Panc1 (cell line): ENCODE measurements around the gene FAM184B. TPM values are rescaled to one million over a fixed set of nuclear protein-coding genes. Genes with fewer than 3 reads are reported as not detected.

Experiments
- ATAC-seq: fragments of 200-7000 bp; cut with Tn5 transposase; 2 replicates; pipeline ENCODE4 v1.9.1; 2020; ENCODE audit warnings: mild to moderate bottlenecking, moderate library complexity
- BruUV-seq: library from RNA; stranded (reverse); fragments of 400-500 nt; replicated peaks from 2 replicates; lab custom pipeline; 2021; lab: Mats Ljungman, UMichigan
- CTCF ChIA-PET: fragments of 300-600 bp; sonication (Branson Sonifier 250); formaldehyde crosslinking; loops from one replicate; lab custom pipeline; 2022; ENCODE audit warnings: antibody characterized with exemption; lab: Charles Lee
- POLR2A ChIA-PET: fragments of 300-600 bp; sonication (Branson Sonifier 250); formaldehyde crosslinking; loops from one replicate; lab custom pipeline; 2022; ENCODE audit warnings: antibody characterized with exemption; lab: Charles Lee
- DNase-seq: peaks from one replicate; pipeline ENCODE4 v3.0.0-alpha.2; 2010; ENCODE audit warnings: low read depth, low spot score
- H3K27ac ChIP-seq: 2 replicates; pipeline ENCODE4 v1.5.1; 2011; ENCODE audit warnings: mild to moderate bottlenecking, low read length, inconsistent platforms
- H3K27me3 ChIP-seq: fragments of 200-500 bp; sonication (Bioruptor generic); 2 replicates; pipeline ENCODE4 v1.6.0; 2014; ENCODE audit warnings: low read length, inconsistent platforms; ENCODE audit not compliant: control insufficient read depth, insufficient read depth
- H3K36me3 ChIP-seq: fragments of 200-500 bp; sonication (Bioruptor generic); 2 replicates; pipeline ENCODE4 v1.5.1; 2014; ENCODE audit warnings: inconsistent platforms, mild to moderate bottlenecking, low read length, moderate library complexity; ENCODE audit not compliant: control insufficient read depth, insufficient read depth
- H3K4me1 ChIP-seq: 2 replicates; pipeline ENCODE4 v1.5.1; 2011; ENCODE audit warnings: inconsistent platforms, mild to moderate bottlenecking, low read length, moderate library complexity; ENCODE audit not compliant: control insufficient read depth, insufficient read depth
- H3K4me3 ChIP-seq, 2 experiments: 2 replicates each; pipeline ENCODE4 v1.5.1; 2011 to 2012; ENCODE audit warnings: low read depth in 2 of 2, low read length in 2 of 2, mild to moderate bottlenecking in 2 of 2, inconsistent platforms in 1 of 2, moderate library complexity in 1 of 2
- H3K9me3 ChIP-seq: fragments of 200-500 bp; sonication (Bioruptor generic); 2 replicates; pipeline ENCODE4 v1.5.1; 2014; ENCODE audit warnings: low read depth, mild to moderate bottlenecking, inconsistent platforms, low read length, moderate library complexity; ENCODE audit not compliant: control insufficient read depth, insufficient read depth
- POLR2AphosphoS5 ChIP-seq: IDR thresholded peaks from 2 replicates; pipeline ENCODE4 v1.6.1; 2012; ENCODE audit warnings: mild to moderate bottlenecking, low read depth, low read length, moderate library complexity
- SIN3A ChIP-seq: IDR thresholded peaks from 2 replicates; pipeline ENCODE4 v1.6.1; 2012; ENCODE audit warnings: low read depth, mild to moderate bottlenecking, low read length, moderate library complexity, borderline replicate concordance; ENCODE audit not compliant: insufficient read depth
- TCF7L2 ChIP-seq: IDR thresholded peaks from 2 replicates; pipeline ENCODE4 v1.6.1; 2011; ENCODE audit warnings: mild to moderate bottlenecking, low read depth, low read length, inconsistent platforms
- in situ Hi-C: cut with HindIII; loops from 2 replicates; pipeline ENCODE4 v1.10.0; 2016; ENCODE audit warnings: low sequenced_read_pairs, low pct_unique_long_range_greater_than_20kb
- intact Hi-C: fragments of 100-400 bp; cut with micrococcal nuclease; formaldehyde crosslinking; loops from one replicate; pipeline ENCODE4 v1.10.0; 2022; ENCODE audit not compliant: unreplicated experiment
- total RNA-seq: library from RNA; stranded (reverse); gene quantifications from one replicate; pipeline ENCODE4 v1.2.1, GENCODE V29; 2021; ENCODE audit not compliant: unreplicated experiment
- TF ChIP-seq, protein P1 (sequence below): fragments of 450-650 bp; IDR thresholded peaks from 2 replicates; pipeline ENCODE4 v1.5.1; 2017; ENCODE audit warnings: mild to moderate bottlenecking
- TF ChIP-seq, protein P2 (sequence below), 2 experiments: IDR thresholded peaks; 2 replicates each; pipeline ENCODE4 v1.6.1; 2011 to 2012; ENCODE audit warnings: low read depth in 2 of 2, control low read depth in 1 of 2, low read length in 1 of 2, mild to moderate bottlenecking in 1 of 2, moderate library complexity in 1 of 2; ENCODE audit not compliant: insufficient read depth in 1 of 2

Gene FAM184B
- total RNA-seq, 1 experiment from 2014 or later: 0.03 TPM

DNA sequence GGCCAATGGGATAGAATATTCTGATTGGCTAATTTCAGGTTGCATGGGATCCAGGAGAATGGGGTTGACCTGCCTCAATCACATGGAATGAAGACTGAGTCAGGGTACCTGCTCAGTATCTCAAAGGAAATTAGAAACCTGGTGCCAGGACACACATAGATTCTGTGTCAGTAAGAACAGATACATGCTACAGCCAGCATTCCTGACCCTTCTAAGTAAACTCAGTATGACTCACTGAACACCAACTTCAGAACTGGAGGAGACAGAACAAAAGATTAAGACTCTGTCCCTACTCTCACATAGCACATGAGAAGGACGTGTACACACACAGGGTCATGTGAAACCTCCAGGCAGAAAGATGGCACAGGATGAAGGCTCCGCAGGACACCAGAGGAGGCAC is 54.5 kb downstream of the FAM184B start:
- CTCF ChIA-PET: no interaction called here
- ATAC-seq (no peak), DNase-seq (no peak)
- POLR2A ChIA-PET: no interaction called here
- H3K4me3 ChIP-seq: no peak overlapping the region
- TF ChIP-seq, protein P1, sequence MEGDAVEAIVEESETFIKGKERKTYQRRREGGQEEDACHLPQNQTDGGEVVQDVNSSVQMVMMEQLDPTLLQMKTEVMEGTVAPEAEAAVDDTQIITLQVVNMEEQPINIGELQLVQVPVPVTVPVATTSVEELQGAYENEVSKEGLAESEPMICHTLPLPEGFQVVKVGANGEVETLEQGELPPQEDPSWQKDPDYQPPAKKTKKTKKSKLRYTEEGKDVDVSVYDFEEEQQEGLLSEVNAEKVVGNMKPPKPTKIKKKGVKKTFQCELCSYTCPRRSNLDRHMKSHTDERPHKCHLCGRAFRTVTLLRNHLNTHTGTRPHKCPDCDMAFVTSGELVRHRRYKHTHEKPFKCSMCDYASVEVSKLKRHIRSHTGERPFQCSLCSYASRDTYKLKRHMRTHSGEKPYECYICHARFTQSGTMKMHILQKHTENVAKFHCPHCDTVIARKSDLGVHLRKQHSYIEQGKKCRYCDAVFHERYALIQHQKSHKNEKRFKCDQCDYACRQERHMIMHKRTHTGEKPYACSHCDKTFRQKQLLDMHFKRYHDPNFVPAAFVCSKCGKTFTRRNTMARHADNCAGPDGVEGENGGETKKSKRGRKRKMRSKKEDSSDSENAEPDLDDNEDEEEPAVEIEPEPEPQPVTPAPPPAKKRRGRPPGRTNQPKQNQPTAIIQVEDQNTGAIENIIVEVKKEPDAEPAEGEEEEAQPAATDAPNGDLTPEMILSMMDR: no peak
- TF ChIP-seq TCF7L2 (no peak), SIN3A (no peak), POLR2AphosphoS5 (no peak)
- TF ChIP-seq, protein P2, sequence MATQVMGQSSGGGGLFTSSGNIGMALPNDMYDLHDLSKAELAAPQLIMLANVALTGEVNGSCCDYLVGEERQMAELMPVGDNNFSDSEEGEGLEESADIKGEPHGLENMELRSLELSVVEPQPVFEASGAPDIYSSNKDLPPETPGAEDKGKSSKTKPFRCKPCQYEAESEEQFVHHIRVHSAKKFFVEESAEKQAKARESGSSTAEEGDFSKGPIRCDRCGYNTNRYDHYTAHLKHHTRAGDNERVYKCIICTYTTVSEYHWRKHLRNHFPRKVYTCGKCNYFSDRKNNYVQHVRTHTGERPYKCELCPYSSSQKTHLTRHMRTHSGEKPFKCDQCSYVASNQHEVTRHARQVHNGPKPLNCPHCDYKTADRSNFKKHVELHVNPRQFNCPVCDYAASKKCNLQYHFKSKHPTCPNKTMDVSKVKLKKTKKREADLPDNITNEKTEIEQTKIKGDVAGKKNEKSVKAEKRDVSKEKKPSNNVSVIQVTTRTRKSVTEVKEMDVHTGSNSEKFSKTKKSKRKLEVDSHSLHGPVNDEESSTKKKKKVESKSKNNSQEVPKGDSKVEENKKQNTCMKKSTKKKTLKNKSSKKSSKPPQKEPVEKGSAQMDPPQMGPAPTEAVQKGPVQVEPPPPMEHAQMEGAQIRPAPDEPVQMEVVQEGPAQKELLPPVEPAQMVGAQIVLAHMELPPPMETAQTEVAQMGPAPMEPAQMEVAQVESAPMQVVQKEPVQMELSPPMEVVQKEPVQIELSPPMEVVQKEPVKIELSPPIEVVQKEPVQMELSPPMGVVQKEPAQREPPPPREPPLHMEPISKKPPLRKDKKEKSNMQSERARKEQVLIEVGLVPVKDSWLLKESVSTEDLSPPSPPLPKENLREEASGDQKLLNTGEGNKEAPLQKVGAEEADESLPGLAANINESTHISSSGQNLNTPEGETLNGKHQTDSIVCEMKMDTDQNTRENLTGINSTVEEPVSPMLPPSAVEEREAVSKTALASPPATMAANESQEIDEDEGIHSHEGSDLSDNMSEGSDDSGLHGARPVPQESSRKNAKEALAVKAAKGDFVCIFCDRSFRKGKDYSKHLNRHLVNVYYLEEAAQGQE (IDR thresholded peaks at IDR 0.05; ENCODE audit: insufficient read depth in 1 of 2, low read depth in 2 of 2, low read length in 1 of 2): no peak
- intact Hi-C loops (no loop called here), in situ Hi-C loops (no loop called here)
- H3K4me1 ChIP-seq: no peaks in the 10 kb centered on the region
- BruUV-seq: no TSS peak
- no peaks in the 10 kb centered on the region for H3K36me3 ChIP-seq
- H3K27me3 ChIP-seq: no peaks in the 10 kb centered on the region
- no peak overlapping the region for H3K27ac ChIP-seq
- H3K9me3 ChIP-seq: no peaks in the 10 kb centered on the region

DNA sequence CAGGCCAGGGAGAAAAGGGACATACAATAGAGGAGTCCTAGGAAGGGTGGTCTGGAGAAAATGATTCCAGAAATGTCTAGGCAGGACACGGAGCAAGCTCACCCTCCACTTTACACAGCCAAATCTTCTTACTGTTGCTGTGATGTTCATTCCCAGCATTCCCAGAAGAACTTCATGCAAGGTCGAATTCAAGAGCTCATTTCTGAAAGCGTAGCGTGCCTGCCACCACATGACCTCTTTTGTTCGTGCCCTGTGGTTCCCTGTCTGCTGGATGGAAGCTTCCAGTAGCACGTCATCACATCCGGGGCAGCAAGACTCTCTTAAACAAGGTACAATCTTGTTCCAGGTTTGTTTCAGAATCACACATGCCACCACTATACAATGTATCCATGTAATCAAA is 57.8 kb downstream of the FAM184B start:
- DNase-seq (no peak), ATAC-seq (no peak)
- in situ Hi-C loops: no loop called here
- Histone ChIP-seq H3K4me3 (no peak overlapping the region), H3K27ac (no peak overlapping the region), H3K4me1 (no peaks in the 10 kb centered on the region), H3K9me3 (no peaks in the 10 kb centered on the region), H3K27me3 (no peaks in the 10 kb centered on the region), H3K36me3 (no peaks in the 10 kb centered on the region)
- no TSS peak for BruUV-seq
- TF ChIP-seq, protein P2 (IDR thresholded peaks at IDR 0.05; ENCODE audit: insufficient read depth in 1 of 2, low read depth in 2 of 2, low read length in 1 of 2): no peak
- no peak for TF ChIP-seq TCF7L2
- no peak for TF ChIP-seq POLR2AphosphoS5
- no peak for TF ChIP-seq SIN3A
- TF ChIP-seq, protein P1: no peak
- intact Hi-C loops: no loop called here
- ChIA-PET CTCF (no interaction called here), POLR2A (no interaction called here)
